22Rv1 (cell line): ENCODE results near the gene IMP3.

ENCODE experiments used
- ZFX ChIP-seq: fragments of 450-650 bp; IDR thresholded peaks from 2 replicates; pipeline ENCODE4 v1.6.1; 2017; ENCODE audit warnings: antibody characterized with exemption, borderline replicate concordance
- TF ChIP-seq, protein P1 (sequence below): fragments of 450-650 bp; IDR thresholded peaks from 2 replicates; pipeline ENCODE4 v1.5.1; 2017; ENCODE audit warnings: mild to moderate bottlenecking

DNA sequence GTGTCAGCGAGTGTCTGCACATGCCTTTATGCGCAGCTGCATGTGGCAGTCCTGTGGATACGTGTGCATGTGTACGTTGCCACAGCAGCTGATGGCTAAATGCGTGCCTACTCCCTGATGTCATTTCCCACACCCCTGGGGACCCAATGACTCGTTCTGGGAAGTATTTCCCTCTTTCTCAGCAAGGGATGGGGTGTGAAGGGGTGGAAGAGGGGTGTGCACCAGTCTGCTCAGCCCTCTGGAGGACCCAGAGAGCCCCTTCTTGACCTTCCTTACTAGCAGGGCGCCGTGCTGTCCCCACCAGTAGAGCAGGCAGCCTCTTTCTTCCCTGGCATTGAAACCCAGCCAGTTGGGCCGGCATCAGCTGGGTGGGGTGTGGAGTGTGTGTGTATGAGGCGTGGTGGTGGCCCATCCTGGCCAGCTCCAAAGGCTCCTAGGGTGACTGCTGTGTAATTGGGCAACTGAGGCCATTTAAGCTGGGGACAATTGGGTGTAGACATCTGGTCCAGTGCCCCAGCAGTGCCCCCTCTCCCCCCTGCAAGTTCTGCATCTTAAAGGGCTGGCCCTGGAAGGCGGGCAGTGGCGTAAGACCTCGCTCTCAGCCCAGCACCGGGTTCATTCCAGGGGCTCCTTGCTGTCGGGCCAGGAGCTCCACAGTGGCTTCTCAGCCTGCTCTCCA is 26.9 kb upstream of the IMP3 start:
- TF ChIP-seq, protein P1, sequence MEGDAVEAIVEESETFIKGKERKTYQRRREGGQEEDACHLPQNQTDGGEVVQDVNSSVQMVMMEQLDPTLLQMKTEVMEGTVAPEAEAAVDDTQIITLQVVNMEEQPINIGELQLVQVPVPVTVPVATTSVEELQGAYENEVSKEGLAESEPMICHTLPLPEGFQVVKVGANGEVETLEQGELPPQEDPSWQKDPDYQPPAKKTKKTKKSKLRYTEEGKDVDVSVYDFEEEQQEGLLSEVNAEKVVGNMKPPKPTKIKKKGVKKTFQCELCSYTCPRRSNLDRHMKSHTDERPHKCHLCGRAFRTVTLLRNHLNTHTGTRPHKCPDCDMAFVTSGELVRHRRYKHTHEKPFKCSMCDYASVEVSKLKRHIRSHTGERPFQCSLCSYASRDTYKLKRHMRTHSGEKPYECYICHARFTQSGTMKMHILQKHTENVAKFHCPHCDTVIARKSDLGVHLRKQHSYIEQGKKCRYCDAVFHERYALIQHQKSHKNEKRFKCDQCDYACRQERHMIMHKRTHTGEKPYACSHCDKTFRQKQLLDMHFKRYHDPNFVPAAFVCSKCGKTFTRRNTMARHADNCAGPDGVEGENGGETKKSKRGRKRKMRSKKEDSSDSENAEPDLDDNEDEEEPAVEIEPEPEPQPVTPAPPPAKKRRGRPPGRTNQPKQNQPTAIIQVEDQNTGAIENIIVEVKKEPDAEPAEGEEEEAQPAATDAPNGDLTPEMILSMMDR, result no peak
- TF ChIP-seq ZFX, result no peak
